ENCODE data around the gene CT45A6.
"Not testable (repeated sequence)": the region's sequence is repeated elsewhere in the genome, so short reads cannot be mapped to it uniquely, and the experiment has no call there.

CT45A6 gene

DNA sequence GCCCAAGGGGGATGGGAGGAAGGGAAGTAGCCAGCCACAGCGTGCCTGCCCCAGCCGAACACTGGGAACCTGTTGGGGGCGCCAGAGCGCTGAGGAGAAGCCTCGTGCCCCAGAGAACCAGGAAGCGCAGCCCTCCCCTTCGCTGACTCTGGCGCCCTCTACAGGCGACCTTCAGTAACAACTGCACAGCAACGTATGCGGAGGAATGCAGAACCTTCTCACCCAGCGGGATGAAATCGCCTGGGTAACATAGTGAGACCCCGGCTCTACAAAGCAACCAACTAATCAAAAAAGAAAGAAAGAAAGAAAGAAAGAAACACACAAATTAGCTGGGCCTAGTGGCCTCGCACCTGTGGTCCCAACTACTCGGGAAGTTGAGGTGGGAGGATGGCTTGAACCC is at the start of gene CT45A6:
Gene CT45A6 (minus strand): TSS at position 101 of the 400 bp plus-strand sequence. CDS start 3,794 bp downstream, outside the sequence.
- not testable (repeated sequence) for FAIRE-seq

- FAIRE-seq: not testable (repeated sequence)
Measured at GRCh38 chrX:135837180-135837579, 34.6 kb upstream of the CT45A6 start, which contains the start of gene CT45A7. Gene CT45A7 (minus strand): TSS chrX:135837280. CDS start chrX:135833533, 3,747 bp downstream.

- not testable (repeated sequence) for FAIRE-seq
Measured at GRCh38 chrX:135819912-135820311, 17.3 kb upstream of the CT45A6 start, which contains the start of gene CT45A2. Gene CT45A2 (minus strand): TSS chrX:135820012. CDS start chrX:135816265, 3,747 bp downstream.

DNA sequence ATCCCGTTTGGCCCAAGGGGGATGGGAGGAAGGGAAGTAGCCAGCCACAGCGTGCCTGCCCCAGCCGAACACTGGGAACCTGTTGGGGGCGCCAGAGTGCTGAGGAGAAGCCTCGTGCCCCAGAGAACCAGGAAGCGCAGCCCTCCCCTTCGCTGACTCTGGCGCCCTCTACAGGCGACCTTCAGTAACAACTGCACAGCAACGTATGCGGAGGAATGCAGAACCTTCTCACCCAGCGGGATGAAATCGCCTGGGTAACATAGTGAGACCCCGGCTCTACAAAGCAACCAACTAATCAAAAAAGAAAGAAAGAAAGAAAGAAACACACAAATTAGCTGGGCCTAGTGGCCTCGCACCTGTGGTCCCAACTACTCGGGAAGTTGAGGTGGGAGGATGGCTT is 17.2 kb downstream of the CT45A6 start, which contains the start of gene CT45A5:
Gene CT45A5 (minus strand): TSS at position 101 of the 400 bp plus-strand sequence. CDS start 3,774 bp downstream, outside the sequence.
- not testable (repeated sequence) for FAIRE-seq

DNA sequence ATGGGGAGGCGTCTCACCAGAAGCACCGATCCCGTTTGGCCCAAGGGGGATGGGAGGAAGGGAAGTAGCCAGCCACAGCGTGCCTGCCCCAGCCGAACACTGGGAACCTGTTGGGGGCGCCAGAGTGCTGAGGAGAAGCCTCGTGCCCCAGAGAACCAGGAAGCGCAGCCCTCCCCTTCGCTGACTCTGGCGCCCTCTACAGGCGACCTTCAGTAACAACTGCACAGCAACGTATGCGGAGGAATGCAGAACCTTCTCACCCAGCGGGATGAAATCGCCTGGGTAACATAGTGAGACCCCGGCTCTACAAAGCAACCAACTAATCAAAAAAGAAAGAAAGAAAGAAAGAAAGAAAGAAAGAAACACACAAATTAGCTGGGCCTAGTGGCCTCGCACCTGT is 34.5 kb downstream of the CT45A6 start, which contains the start of gene CT45A3:
Gene CT45A3 (minus strand): TSS at position 101 of the 400 bp plus-strand sequence. CDS start 3,747 bp downstream, outside the sequence.
- FAIRE-seq: not testable (repeated sequence)

DNA sequence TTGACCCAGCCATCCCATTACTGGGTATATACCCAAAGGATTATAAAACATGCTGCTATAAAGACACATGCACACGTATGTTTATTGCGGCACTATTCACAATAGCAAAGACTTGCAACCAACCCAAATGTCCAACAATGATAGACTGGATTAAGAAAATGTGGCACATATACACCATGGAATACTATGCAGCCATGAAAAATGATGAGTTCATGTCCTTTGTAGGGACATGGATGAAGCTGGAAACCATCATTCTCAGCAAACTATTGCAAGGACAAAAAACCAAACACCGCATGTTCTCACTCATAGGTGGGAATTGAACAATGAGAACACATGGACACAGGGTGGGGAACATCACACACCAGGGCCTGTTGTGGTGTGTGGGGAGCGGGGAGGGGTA is 57.8 kb downstream of the CT45A6 start:
- FAIRE-seq: not testable (repeated sequence)

All from islet of Langerhans (tissue), 1 donor.